ENCODE results near the gene ADRB1.

ADRB1 gene

DNA sequence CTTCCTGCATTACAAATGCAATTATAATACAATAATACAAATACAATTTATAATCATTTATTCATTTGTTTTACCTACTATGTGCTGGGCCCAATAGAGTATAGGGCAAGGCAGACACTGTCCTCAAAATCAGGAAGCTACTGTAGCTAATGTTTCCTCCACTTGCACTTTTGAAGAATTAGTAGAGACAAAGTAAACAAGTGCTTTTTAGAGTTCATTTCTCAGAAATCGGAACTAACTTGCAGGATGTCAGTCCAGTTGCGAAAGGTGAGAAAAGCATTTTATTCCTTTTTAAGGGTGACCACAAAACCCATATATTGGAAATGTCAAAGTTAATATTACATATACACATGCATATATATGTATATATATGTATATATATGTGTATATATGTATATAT is 14.2 kb downstream of the ADRB1 start:
- no peak for DNase-seq (ENCODE audit: low read depth in 2 of 2)

DNA sequence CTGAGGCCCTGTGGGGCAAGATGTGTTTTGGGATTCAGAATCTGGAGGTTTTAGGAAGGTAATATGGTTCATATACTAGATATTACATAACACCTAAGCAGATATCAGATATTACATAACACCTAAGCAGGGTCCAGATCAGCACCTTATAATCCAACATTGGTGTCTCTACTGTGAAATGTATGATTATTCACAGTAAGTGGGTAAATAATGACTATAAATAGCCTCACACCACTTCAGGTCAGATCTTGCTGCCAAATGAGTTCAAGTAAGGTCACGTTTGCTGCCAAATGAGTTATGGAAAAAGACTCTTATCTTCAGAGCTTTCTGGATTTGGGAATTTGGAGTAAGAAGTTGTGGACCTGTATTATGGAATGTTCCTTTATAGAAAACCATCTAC is 14.6 kb downstream of the ADRB1 start:
- no peak for DNase-seq (ENCODE audit: low read depth in 2 of 2)

GRCh38 chr10:114059561-114059960 is 15.9 kb downstream of the ADRB1 start:
- no peak for DNase-seq (ENCODE audit: low read depth in 2 of 2)

DNA sequence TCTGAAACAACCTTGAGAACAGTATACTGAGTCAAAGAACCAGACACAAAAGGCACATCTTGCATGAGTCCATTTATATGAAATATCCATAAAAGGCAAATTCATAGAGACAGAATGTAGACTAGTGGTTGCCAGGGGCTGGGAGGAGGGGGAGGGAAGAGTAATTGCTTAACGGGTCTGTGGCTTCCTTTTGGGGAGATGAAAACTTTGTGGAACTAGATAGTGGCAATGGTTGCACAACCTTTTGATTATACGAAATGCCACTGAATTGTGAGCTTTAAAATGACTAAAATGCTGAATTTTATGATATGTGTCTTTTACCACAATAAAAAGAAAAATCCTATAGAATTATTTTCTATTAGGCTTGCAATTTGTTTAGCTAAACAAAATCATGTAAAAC is 16.8 kb downstream of the ADRB1 start:
- DNase-seq (ENCODE audit: low read depth in 2 of 2): no peak

DNA sequence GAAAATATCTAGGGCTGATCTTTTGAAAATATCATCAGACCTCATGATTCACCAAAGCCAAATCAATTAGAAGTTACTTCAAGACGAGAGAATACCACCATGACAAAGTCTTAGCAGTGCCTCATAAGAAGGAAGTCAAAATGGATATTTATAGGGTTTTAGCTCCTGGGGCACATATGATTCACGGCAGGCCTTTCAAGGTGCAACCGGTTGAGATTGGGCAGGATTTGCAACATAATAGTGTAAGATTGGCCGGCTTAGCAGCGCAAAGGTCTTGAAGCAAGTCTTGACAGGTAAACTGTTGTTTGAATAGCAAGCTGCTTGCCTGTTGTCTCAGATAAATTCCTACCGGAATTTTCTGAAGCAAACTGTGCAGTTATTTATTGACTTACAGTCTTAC is 17.5 kb downstream of the ADRB1 start:
- DNase-seq (ENCODE audit: low read depth in 2 of 2): no peak

DNA sequence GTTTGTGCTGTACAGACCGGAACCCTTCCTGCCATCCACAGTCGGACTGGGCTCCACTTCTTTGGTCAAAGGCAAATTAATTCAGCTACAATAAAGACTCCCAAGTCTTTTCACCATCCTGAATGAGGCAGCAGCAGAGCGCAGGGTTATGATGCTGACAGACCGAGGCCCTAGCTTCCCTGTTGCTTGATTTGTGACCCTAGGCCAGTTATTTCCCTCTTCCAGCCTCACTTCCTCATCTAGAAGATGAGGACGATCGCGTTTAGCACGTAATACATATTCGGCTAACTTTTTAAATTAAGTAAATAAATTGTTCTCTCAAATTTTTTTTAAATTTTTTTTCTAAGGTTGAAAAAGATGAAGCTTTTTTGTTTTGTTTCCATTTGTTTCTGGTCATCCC is 18.1 kb downstream of the ADRB1 start:
- no peak for DNase-seq (ENCODE audit: low read depth in 2 of 2)

DNA sequence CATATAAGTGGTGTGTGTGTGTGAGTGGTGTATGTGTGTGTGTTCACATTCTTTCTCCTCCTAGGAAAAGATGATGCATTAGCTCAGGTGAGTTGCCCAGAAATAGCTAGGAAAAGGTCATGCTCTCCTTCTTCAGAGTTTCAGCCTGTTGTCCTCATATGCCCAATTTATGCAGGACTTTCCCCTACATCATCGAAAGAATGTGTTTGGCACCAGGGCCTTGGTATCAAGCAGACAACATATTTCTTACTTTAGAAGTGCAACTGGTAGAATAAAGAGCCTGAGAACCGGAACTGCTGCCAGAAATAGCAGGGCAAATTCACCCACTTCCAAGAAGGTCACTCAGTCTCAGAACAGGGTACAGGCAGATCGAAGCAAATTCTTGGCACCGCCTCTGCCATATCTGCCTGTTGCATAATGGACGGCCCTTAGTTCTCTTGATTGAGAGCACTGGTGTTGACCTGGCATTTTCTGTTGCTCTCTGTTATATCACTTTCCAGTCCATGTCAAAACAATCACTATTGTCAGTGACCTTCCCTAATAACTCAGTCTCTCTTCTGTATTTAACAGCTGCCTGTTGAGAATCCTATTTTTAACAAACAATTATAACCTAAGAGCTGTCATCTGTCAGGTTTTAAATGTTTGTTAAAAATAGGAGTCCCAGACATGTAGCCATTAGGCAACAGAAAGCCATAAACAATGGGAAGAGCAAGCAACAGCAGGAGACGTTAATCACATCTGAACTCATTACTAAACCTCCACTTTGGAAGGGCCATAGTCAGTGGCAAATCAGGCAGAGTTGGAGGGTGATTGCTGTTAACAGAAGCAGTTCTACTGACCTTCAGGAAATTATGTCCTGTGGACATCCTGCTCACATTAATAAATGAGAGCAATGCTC is 20.7 kb downstream of the ADRB1 start:
- no peak for DNase-seq (ENCODE audit: low read depth in 2 of 2)

- no peak for DNase-seq (ENCODE audit: low read depth in 2 of 2)
These were observed 21.4 kb downstream of the ADRB1 start for GRCh38 chr10:114065049-114065435.

- no peak for DNase-seq (ENCODE audit: low read depth in 2 of 2)
These were observed 24.5 kb downstream of the ADRB1 start for GRCh38 chr10:114068054-114068707.

DNA sequence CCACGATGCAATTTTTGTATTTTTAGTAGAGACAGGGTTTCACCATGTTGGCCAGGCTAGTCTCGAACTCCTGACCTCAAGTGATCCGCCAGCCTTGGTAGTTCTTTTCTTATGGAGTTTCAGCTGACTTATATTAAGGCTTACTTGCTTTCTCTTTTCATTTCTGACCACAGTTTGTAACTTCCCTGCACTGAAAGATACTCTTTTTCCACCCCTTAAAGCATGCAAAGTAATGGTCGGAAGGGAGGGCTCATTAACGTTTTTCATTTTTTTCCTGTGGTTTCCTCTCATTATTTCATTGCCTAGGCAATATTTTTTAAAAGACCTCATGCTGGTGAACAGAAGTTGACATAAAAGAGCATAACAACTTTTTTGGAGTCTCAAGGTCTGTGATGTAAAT is 27.0 kb downstream of the ADRB1 start:
- DNase-seq (ENCODE audit: low read depth in 2 of 2): no peak

GRCh38 chr10:114071178-114071577 is 27.5 kb downstream of the ADRB1 start:
- DNase-seq (ENCODE audit: low read depth in 2 of 2): no peak

DNA sequence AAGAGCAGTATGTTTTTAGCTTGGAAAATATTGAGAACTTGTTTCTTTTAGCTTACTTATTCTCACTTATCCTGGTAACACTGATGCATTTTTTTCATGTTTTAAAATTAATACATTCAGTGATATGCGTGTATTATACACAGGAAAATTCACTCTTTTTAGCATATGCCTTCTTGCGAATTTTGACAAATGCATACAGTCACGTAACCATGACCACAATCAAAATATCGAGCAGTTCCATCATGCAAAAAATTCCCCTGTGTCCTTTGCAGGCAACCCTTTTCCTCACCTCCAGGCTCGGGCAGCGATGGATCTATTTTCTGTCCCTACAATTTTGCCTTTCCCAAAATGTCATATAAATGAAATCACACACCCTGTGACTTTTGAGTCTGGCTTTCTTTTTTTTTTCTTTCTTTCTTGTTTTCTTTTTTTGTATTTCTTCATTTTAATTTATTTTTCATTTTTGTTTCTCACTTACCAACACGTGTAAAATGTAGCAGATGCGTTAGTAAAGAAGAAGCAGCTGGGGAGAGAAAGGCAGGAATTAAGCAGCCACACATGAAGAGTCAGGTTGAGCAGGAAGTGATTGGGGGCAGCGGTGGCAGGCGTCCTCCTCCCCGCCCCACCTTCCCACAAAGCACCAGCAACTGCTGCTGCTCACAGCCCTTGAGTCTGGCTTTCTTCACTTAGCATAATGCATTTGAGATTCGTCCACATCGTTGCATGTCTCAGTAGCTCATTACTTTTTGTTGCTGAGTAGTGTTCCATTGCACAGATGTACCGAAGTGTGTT is 29.9 kb downstream of the ADRB1 start:
- no peak for DNase-seq (ENCODE audit: low read depth in 2 of 2)

GRCh38 chr10:114075093-114075492 is 31.4 kb downstream of the ADRB1 start:
- DNase-seq (ENCODE audit: low read depth in 2 of 2): no peak

DNA sequence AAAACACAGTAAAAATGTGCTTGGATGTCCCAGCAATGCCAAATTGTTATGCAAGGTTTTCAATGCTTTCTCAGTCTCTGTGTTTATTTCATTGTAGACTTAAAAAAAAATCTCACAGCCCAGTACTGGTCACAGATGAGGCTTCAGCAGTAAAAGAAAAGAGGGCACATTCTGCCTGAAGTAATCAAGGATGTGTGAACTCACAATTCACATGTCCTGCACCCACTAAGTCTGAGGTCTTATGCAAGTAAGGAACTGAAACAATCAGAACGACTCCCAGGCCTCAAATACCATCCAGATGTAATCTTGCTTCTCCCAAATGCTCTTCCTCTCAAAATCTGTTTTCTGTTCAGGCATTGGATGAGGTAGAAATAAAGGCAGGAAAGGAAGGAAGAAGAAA is 33.7 kb downstream of the ADRB1 start:
- no peak for DNase-seq (ENCODE audit: low read depth in 2 of 2)

GRCh38 chr10:114077815-114078219 is 34.2 kb downstream of the ADRB1 start:
- no peak for DNase-seq (ENCODE audit: low read depth in 2 of 2)

DNA sequence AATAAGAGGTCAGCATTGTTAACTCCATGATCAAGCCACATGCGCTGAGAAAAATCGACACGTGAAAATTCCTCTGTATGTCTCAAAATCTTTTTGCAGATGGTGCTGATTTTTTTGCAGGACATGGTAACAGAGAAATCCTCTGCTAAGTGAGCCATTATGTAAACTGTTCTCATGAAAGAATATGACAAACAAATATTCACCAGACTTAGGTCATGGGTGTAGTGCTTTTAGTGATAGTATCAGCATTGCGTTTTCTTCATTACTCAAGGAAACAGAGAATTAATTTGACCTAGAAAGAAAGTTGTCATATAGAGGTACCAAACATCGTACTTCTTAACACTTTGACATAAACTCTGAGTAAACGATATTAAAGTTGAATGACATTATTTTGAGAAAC is 34.7 kb downstream of the ADRB1 start:
- no peak for DNase-seq (ENCODE audit: low read depth in 2 of 2)

GRCh38 chr10:114079421-114079820 is 35.8 kb downstream of the ADRB1 start:
- DNase-seq (ENCODE audit: low read depth in 2 of 2): no peak

DNA sequence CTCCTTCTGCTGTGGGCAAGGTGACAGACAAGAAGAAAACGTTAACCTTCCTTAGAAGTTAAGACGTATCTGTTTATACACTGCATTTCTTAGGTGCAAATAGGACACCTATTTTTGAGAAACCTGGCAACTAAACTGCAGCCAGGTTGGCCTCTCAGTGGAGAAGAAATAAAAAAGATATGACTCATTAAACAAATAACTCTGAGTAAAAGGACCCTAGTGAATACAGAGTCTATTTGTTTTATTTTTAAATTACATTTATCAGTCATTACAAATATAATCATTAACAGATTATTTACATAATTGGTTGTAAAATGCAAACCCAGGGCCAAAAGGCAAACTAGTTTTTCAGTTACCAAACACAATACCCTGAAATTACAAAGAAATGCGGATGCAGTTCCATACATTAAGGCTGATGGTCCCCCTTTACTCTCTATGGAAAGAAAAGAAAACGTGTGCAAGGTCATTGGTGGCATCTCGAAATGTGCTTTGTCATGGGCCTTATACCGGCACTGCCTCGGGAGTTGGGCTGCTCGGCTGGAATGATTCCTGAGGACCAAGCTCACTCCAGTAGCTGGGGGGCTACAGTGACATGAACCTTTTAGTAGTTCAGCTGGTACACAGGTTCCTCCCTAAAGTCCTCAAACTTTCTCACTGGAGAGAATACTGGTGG is 38.4 kb downstream of the ADRB1 start:
- DNase-seq (ENCODE audit: low read depth in 2 of 2): no peak

DNA sequence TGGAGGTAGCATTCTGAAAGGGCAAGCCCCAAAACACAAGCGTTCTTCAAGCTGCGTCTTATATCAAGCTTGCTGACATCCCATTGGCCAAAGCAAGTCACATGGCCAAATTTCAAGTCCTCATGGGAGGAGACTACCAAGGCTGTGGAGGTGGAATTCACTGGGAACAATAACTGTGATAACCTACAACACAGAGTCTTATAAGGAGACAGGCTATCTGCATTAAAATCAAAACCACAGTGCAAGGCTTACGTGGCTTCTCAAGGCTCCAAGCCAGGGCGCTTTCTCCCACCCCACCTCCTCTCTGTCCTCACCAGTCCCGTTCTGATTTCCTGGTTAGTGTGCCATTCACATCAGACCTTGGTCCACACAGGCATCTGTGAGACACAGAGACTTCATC is 39.4 kb downstream of the ADRB1 start:
- DNase-seq (ENCODE audit: low read depth in 2 of 2): no peak

DNA sequence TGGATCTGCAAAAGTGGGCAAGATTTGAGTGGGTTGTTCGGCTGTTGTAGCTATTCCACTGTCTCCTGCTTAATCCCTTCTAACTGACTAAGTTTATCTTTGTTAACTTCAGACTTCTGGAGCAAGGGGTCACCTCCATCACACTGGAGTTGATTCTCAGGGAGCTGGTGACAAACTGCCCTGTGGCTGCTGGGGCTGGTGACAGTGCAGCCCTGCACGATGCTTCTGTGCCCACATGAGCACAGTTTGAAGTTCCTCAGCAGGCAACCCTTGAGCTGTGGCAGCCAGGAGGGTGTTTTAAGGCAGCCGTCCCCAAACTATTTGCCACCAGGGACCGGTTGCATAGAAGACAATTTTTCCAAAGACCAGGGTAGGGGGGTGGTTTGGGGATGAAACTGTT is 40.5 kb downstream of the ADRB1 start:
- DNase-seq (ENCODE audit: low read depth in 2 of 2): no peak

- no peak for DNase-seq (ENCODE audit: low read depth in 2 of 2)
These were observed 43.6 kb downstream of the ADRB1 start for GRCh38 chr10:114087255-114087654.

DNA sequence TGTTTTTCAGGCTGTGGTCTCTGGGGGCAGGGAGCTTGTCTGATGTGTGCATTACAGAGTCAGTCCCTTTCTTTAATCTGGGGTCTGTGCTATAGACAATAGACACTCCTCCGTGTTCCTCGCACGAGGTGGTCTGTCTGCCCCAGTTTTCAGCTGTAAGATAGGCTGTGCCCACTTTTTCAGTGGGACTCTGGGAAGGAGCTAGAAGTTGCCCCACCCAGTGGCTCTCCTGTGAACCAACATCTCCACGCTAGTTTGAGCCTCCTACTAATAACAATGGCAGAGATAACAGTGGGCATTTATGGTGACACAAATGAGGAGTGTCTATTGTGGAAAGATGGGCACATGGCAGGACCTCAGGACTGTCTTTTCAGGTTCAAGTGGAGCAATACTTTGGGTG is 44.0 kb downstream of the ADRB1 start:
- no peak for DNase-seq (ENCODE audit: low read depth in 2 of 2)
